Ramos (cell line): ENCODE measurements around the gene ELMO1.

Experiments
- in situ Hi-C: fragments of 300-500 bp; cut with MboI; formaldehyde crosslinking; loops from one replicate; pipeline ENCODE4 v1.14.3; 2022; ENCODE audit warnings: low sequenced_read_pairs; ENCODE audit not compliant: unreplicated experiment

The ELMO1 gene

GRCh38 chr7:37249240-37249639 is 199.4 kb downstream of the ELMO1 start:
- in situ Hi-C loops = no loop called here

- in situ Hi-C loops = no loop called here
Measured at GRCh38 chr7:37248396-37248861, 200.2 kb downstream of the ELMO1 start.

- in situ Hi-C loops = no loop called here
Measured at GRCh38 chr7:37247861-37248260, 200.8 kb downstream of the ELMO1 start.

- in situ Hi-C loops = no loop called here
Measured at GRCh38 chr7:37245590-37245989, 203.1 kb downstream of the ELMO1 start.

GRCh38 chr7:37236906-37237305 is 211.8 kb downstream of the ELMO1 start:
- in situ Hi-C loops = no loop called here

GRCh38 chr7:37235813-37236212 is 212.9 kb downstream of the ELMO1 start:
- in situ Hi-C loops = no loop called here

GRCh38 chr7:37234928-37235327 is 213.7 kb downstream of the ELMO1 start:
- in situ Hi-C loops = no loop called here

GRCh38 chr7:37234334-37234733 is 214.3 kb downstream of the ELMO1 start:
- in situ Hi-C loops = no loop called here

GRCh38 chr7:37231613-37232012 is 217.1 kb downstream of the ELMO1 start:
- in situ Hi-C loops = no loop called here

GRCh38 chr7:37230221-37230620 is 218.4 kb downstream of the ELMO1 start:
- in situ Hi-C loops = no loop called here

- in situ Hi-C loops = no loop called here
Measured at GRCh38 chr7:37229381-37229780, 219.3 kb downstream of the ELMO1 start.

- in situ Hi-C loops = no loop called here
Measured at GRCh38 chr7:37225285-37225969, 223.2 kb downstream of the ELMO1 start.

- in situ Hi-C loops = no loop called here
Measured at GRCh38 chr7:37224746-37225145, 223.9 kb downstream of the ELMO1 start.

- in situ Hi-C loops = no loop called here
Measured at GRCh38 chr7:37220664-37221063, 228.0 kb downstream of the ELMO1 start.

- in situ Hi-C loops = no loop called here
Measured at GRCh38 chr7:37218956-37219355, 229.7 kb downstream of the ELMO1 start.

GRCh38 chr7:37216923-37217322 is 231.7 kb downstream of the ELMO1 start:
- in situ Hi-C loops = no loop called here

GRCh38 chr7:37216156-37216852 is 232.4 kb downstream of the ELMO1 start:
- in situ Hi-C loops = no loop called here

- in situ Hi-C loops = no loop called here
Measured at GRCh38 chr7:37215290-37215923, 233.3 kb downstream of the ELMO1 start.

- in situ Hi-C loops = no loop called here
Measured at GRCh38 chr7:37212556-37212955, 236.1 kb downstream of the ELMO1 start.

- in situ Hi-C loops = no loop called here
Measured at GRCh38 chr7:37212051-37212450, 236.6 kb downstream of the ELMO1 start.

- in situ Hi-C loops = no loop called here
Measured at GRCh38 chr7:37211097-37211880, 237.4 kb downstream of the ELMO1 start.
